SK-N-MC (cell line): Measurements from ENCODE around the gene TRIM60.
"Not testable (repeated sequence)": the region's sequence is repeated elsewhere in the genome, so short reads cannot be mapped to it uniquely, and the experiment has no call there.

Source experiments
- DNase-seq: peaks from one replicate; pipeline ENCODE4 v3.0.0-alpha.2; 2011; ENCODE audit warnings: low read depth, low spot score
- H3K27ac ChIP-seq: fragments of 200-600 bp; sonication (generic); 2 replicates; pipeline ENCODE4 v1.5.1; 2016; ENCODE audit warnings: mixed run types
- H3K36me3 ChIP-seq: fragments of 200-600 bp; sonication (generic); 2 replicates; pipeline ENCODE4 v1.6.1; 2017; ENCODE audit warnings: antibody characterized with exemption, low read length, mixed read lengths; ENCODE audit not compliant: insufficient read depth
- H3K4me3 ChIP-seq: fragments of 200-600 bp; sonication (generic); 2 replicates; pipeline ENCODE4 v1.5.1; 2016
- H3K9ac ChIP-seq: fragments of 200-600 bp; sonication (generic); 2 replicates; pipeline ENCODE4 v1.8.0; 2017; ENCODE audit warnings: mixed run types, mixed read lengths; ENCODE audit not compliant: insufficient read length
- H3K9me3 ChIP-seq: fragments of 200-600 bp; sonication (generic); 2 replicates; pipeline ENCODE4 v1.6.1; 2017; ENCODE audit warnings: low read depth, mild to moderate bottlenecking, antibody characterized with exemption, low read length, moderate library complexity, mixed read lengths
- EZH2 ChIP-seq: fragments of 200-600 bp; sonication (generic); IDR thresholded peaks from one replicate; pipeline ENCODE4 v1.6.1; 2017; ENCODE audit warnings: antibody characterized with exemption
- FOXP2 ChIP-seq: optimal IDR thresholded peaks from 2 replicates; pipeline ENCODE3; 2011; ENCODE audit warnings: mild to moderate bottlenecking, moderate library complexity; ENCODE audit not compliant: insufficient read depth; ENCODE audit errors: extremely low read length, control extremely low read depth
- POLR2AphosphoS5 ChIP-seq: IDR thresholded peaks from 2 replicates; pipeline ENCODE4 v1.6.1; 2012; ENCODE audit warnings: mild to moderate bottlenecking, low read depth, low read length, borderline replicate concordance

TRIM60 gene

GRCh38 chr4:165077034-165077578, 45.3 kb downstream of the TRIM60 start:
- Histone ChIP-seq H3K27ac (no peak overlapping the region), H3K36me3 (peaks cover 10% of the 10 kb centered on the region), H3K9me3 (no peaks in the 10 kb centered on the region), H3K9ac (no peak overlapping the region), H3K4me3 (no peak overlapping the region)
- no peak for TF ChIP-seq POLR2AphosphoS5
- TF ChIP-seq FOXP2: no peak
- no peak for TF ChIP-seq EZH2
- DNase-seq: no peak

DNA sequence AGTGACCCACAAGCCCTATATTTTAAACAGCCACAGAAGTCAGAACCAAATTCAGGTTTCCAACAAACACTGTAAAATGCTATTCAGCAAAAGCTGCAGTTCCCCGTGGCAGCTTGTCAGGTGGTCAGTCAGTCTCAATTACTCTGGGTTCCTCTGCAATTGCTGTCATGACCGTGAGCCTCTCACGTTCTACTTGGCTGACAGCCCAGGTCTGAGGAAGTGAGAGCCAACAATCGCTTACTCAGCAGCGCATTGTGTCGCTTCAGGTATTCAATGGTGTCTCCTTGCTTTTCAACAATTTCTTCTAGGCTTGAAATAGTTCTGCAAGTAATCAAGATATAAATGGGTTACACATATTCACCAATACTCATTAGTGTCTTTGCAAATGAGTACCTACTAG, 47.7 kb downstream of the TRIM60 start:
- no peaks in the 10 kb centered on the region for H3K9me3 ChIP-seq
- no peak for DNase-seq
- no peak overlapping the region for H3K9ac ChIP-seq

GRCh38 chr4:165084787-165085186, 53.0 kb downstream of the TRIM60 start:
- not testable (repeated sequence) for H3K27ac ChIP-seq, DNase-seq

More for the DNA sequence above, 47.7 kb downstream of the TRIM60 start:
- H3K4me3 ChIP-seq: no peak overlapping the region
- H3K36me3 ChIP-seq: peaks cover 10% of the 10 kb centered on the region
- no peak overlapping the region for H3K27ac ChIP-seq
- no peak for TF ChIP-seq FOXP2
- no peak for TF ChIP-seq POLR2AphosphoS5
- no peak for TF ChIP-seq EZH2

DNA sequence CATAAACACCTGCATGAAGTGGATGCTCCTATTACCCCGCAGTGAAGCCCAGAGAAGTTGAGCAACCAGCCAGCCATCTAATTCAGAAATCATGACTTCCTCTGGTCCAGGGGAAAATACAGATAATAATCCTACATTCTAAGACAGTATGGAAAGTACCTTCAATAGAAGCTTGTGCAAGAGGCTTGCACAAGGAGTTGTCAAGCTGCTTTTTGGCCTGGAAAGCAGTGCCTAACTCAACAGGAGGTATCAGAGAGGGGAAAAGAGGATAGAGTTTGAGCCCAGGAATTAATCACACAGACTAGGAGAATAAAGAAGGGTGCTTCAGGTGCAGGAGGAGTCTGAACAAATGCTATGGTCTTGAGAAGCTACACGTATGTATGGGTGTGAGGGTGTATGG, 54.1 kb downstream of the TRIM60 start:
- H3K4me3 ChIP-seq: no peak overlapping the region
- no peak overlapping the region for H3K9ac ChIP-seq
- no peak overlapping the region for H3K27ac ChIP-seq
- H3K36me3 ChIP-seq: peaks cover 14% of the 10 kb centered on the region
- no peak for TF ChIP-seq POLR2AphosphoS5
- no peak for TF ChIP-seq EZH2
- TF ChIP-seq FOXP2: no peak
- H3K9me3 ChIP-seq: no peaks in the 10 kb centered on the region
- DNase-seq: no peak

More at GRCh38 chr4:165084787-165085186, 53.0 kb downstream of the TRIM60 start:
- not testable (repeated sequence) for H3K4me3 ChIP-seq, H3K9ac ChIP-seq, H3K9me3 ChIP-seq
- H3K36me3 ChIP-seq: peaks cover 16% of the 10 kb centered on the region

DNA sequence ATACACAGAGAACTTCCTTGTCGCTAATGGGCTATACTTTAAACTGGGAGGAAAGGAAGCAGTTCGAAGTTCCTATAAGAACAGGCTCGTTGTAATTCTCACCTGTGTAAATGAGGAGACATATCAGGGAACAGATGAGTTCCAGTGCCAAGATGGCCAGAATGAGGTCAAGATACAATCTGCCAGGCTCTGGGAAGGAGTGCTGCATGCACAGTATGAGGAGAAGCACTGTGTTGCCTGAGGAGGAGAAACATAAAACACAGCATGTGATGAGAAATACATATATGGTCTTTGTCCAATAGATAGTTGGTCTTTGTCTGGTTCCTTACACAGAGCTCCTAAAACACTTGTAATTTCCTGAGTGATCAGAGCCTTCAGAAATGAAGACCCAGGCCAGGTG, 56.6 kb downstream of the TRIM60 start:
- H3K36me3 ChIP-seq: peaks cover 14% of the 10 kb centered on the region
- H3K9ac ChIP-seq: no peak overlapping the region
- no peak for TF ChIP-seq POLR2AphosphoS5
- no peak for TF ChIP-seq EZH2
- TF ChIP-seq FOXP2: no peak
- no peaks in the 10 kb centered on the region for H3K9me3 ChIP-seq
- H3K27ac ChIP-seq: no peak overlapping the region
- no peak for DNase-seq
- no peak overlapping the region for H3K4me3 ChIP-seq
